Midbrain (tissue), 1 donor: Measurements from ENCODE around the gene PSMB11.

Source experiments
- DNase-seq: peaks from one replicate; lab custom pipeline; 2025; lab: John Stamatoyannopoulos, UW

Gene PSMB11

DNA sequence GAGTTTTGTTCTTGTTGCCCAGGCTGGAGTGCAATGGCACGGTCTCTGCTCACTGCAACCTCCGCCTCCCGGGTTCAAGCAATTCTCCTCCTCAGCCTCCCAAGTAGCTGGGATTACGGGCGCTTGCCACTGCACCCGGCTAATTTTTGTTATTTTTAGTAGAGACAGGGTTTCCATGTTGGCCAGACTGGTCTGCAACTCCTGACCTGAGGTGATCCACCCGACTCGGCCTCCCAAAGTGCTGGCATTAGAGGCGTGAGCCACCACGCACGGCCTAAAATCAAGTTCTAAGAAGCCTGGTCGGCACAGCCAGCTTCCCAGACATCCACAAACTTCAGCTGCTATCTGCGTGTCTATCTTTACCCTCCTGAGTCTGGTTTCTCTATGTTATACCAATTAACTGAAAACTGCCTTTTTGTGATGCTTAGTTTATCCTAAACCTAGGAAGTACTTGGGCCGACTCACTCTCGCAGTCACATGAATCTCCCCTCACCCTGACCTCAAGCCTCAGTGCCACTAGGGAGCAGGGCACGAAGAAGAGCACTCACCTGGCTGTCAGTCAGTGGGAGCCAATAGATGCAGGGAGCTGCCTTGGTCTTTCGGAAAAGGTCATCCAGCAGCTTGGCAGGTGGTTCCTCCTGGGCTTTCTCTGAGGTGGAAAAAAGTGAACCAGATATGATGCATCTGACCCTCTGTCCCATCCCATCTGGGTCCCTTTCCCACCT is 18.7 kb downstream of the PSMB11 start:
- DNase-seq = no peak

DNA sequence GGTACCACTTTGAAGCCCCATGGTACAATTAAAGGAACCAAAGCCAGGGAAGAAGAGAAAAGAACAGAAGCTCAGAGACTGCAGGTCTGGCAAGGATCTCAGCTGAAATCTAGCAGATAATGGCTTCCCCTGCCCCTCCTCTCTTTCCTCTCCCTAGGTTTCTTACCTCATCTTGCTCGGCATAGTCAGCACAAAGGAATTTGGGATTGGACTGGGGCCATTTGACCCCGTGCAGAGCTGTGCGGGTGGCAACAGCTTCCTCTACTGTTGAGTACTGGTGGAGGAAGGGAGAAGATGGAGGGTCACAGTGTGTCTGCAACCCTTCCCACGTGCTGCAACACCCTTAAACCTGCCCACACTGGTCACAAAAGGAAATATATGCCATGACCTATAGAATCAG is 20.0 kb downstream of the PSMB11 start:
- no peak for DNase-seq

DNA sequence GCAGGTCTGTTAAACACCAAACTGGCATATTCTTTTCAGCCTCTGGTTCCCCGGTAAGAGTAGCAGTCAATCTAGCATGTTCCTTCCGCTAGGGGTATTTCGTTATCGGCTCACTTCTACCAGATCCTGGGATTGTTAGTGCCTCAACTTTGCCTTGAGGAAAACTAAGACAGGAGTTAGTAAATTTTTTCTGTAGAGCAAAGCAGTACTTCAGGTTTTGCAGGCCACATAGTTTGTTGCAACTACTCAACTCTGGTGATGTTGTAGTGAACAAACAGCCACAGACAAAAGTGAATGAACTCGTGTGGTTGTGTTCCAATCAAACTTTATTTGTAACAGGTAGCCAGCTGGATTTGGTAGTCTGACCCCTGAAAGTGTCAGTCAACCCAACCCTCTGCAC is 21.6 kb downstream of the PSMB11 start:
- DNase-seq = no peak

DNA sequence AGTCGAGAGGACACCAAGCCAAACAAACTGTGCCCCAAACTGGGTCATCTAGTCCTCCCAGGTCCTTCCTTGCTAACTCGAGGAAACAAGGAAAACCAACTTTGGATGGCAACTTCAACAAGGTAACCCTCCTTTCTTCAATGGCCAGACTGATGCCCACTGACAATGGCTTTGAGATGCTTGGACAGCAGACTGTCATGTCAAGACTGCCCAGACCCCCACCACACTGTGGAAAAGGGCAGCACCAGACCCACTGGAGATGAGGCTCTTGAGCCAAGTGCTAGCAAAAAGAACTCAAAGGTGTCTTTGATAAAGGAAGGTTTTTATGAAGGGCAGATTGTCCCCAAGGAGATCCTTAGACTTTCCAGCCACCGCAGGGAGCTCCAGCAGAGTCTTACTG is 24.4 kb downstream of the PSMB11 start:
- no peak for DNase-seq

DNA sequence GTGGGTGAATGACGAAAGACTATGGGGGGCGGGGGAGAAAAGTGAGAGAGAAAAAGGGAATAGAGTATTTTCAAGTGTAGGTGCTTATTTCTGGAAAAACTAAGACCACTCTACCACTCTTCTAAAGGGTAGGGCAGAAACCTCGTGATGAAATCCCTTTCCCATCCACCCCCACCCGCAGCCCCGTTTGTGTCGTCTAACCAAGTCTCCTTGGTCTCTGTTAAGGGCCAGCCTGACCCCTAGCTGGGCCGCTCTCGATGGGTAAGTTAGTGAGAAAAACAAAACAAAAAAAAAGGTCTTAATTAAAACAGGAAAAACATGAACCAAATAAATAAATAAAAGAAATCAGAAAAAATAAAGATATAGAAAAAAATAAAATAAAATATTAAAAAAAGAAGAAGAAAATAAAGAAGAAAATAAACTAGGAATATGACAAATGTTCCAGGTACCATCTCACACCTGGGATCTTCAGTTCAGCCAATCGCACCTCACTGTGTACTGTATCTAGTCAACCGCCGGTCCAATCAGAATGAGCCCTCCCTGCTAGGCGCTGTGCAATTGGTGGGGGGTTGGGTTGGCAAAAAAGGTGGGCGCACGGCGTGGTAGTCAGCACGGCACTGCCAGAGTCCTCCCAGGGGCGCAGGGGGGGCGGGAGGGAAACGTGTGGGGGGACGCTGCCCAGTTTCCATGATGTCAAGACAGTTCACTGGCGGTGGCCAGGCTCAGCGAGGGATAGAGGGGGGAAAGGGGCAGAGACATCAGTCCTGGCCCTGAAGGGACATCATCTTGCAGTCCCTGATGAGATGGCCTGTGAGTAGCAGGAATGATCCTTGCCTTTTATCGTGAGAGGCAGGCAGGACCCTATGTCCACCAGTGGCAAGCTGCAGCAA is 25.1 kb downstream of the PSMB11 start:
- no peak for DNase-seq

DNA sequence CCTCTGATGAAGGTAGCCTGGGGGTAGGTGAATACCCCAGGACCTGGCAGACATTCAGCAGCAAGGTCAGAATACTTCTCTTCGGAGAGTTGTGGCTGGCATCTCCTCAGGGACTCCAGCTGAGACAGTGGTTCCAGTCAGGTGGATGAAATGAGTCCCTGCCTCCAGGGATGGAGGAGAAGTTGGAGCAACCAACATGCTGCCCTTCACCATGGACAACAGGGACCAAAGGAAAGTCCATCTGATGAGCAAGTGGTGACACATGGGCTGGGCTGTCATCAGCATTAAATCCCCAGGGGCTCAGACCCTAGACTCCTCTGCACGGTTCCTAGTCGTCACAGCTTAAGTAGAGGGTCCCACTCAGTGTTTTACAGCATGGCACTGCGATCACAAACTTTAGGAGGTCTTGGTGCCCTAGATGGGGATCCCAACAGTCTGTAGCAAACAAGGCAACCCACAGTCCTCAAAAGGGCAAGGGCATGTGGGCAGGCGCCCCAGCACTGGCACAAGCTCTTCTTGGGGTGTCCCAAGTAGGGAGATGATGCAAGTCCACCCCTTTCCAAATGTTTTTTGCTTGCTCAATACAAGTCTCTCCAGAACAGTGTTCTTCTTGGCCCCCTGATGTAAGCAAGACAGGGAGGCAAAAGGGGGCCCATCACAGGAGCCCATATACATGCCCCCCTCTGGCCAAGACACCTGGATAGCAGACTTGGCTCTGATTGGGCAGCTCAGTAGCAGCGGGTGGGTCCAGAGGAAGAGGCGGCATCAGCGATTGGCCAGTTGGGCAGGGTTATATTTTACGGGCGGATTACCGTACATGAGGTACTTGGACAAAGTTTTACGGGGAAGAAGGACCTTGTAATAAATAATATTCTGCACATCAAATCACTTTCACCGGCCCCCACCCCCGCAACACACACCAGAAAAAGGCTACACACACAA is 26.1 kb downstream of the PSMB11 start:
- DNase-seq = no peak

DNA sequence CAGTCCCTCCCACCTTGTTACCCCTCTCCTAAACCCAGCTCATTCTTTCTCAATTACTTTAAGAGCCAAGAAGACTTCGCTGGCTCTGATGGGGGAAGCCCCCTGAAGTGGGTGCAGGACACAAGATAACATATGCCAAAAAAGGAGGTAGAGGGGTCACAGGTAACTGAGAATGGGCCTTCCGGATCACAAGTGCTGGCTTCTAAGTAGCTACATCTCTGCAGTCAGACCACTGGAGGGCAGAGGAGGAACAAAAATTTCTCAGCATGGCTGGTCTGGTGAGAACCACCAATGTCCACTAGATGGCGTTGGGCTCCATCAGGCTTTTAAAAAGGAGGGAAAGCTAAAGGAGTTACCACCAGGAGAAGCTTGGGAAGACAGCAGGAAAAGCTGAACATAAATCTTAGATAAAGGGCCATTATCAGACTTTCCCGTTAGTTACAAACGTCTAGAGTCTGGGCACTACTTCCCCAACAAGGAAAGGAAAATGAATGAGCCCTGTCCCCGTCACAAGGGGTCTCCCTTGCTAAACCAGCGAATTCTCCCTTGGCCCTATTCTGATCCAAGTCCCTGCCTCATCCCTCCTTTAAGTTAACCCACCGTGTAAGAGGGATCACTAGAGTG is 26.9 kb downstream of the PSMB11 start:
- DNase-seq = no peak

DNA sequence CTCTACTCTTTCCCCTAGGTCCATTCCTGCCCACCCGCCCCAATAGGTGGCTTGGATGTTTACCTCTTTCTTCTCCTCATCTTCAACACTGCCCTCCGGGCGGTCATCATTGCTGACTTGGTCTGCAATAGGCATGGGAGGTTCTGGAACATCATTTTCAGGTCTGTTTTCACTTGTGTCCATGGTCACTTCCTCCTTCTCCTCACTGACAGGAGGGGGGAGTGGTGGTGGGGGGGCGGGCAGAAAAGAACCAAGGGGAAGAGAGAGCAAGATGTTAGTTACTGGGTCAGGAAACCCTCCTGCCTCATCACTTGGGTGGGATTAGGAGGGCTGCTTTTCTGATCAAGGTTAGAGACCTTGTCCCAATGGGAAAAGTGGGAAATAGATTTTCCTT is 27.4 kb downstream of the PSMB11 start:
- DNase-seq = no peak

DNA sequence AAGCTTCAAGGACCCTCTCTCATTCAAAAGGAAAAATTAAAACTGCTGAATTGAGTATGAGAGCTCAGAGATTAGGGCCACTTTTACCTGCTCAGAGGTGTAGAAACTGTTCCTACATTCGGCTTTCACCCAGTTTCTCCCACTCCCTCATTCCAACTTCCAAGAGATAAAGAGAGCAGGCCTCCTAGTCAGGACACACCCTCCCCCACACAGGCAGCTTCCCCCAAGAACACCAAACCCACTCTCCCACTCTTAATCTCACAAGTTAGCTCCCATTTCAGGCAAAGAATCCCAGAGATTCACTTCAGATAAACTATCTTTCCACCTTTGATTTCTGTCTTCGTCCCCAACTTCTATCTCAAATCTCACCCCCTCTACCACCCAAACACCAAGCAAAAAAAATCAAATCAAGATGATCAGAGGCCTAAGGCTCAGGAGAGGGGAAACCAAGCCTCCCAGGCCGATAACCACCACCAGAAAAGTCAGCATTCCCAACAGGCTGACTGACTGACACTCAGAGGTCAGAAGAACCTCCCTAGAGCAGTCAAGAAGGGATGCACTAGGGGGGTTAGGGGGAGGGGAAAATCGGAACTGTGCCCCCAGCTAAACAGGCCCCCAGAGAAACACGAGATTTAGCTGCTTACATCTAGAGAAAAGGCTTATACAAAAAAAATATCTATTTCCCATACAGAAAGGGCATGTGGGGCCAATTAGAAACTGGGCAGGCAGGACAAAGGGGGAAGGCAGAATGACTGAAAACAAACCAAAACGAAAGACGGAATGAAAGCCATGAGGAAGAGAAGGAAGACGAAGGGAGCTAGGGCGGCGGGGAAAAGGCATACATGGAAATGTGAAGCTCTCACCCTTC is 28.5 kb downstream of the PSMB11 start:
- no peak for DNase-seq

DNA sequence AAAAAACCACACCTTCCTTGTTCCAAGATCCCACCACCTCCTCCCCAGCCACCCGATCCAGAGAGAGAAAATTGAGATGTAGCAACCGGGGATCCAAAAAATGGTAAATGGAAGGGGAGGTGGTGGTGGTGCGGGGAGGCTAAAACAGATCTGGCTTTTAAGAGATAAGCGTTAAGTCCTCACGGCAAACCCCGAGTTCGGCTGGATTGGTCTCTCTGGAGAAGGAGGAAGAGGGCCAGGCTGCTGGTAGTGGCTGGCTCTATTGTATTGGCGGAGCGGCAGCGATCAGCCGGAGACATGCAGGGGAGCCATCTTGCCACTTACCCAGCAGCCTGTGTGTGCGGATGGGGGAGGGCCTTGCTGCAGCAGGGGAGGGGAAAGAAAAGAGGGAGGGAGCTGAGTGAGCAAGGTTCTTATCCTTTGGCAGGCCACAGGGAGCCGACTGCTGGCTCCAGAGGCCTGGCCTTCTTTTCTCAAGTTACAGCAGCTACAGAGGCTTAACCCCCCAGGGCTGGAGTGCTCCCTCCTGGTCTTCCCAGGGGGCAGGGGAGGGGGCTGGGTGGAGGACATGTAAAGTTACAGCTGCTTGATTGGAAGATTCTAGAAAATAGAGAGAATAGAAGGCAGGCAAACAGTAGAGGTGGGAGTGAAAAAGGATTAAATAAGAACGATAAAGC is 29.4 kb downstream of the PSMB11 start:
- no peak for DNase-seq

DNA sequence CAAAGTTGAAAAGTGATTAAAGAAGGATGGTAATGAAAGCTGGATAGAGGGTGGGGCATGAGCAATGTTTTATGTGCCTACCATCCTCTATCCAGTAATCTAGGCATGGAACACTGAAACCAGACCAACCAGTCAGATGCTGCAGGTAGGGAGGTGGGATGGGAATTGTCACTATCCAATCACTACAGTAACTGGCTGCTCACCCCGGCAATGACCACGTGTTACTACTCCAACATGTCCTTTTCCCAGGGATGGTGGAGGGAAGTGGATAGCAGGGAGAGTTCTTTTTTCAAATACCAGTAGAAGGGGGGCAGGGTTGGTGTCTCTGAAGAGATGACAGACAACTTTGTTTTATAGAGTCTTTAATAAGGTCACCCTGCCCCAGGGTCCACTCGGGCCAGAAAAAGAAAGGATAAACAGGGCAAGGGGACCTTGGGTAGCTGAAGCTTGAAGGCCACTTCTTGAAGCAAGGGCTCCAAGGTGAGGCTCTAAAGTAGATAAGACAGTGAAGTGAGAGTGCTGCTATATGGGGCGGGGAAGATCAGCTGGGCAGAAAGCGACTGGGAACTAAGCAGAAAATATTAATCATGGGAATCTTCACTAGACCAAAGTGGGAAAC is 30.0 kb downstream of the PSMB11 start:
- DNase-seq = no peak

DNA sequence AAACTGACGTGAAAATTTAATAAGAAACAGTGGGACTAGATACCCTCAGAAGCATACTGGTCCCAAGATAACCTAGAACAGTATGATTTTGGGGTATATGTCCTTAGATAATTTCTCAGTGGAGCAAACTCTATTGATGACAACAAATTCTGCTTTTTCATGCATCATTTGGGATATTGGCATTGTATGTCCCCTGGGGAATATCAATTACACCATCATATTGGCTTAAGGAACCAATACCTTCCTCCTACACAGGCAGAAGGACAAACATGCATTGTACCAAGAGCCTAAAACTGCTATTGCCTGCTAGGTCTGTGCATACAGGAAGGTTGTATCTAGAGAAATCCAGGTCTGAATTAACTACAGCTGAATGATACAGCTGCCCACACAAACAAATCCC is 32.9 kb downstream of the PSMB11 start:
- no peak for DNase-seq

DNA sequence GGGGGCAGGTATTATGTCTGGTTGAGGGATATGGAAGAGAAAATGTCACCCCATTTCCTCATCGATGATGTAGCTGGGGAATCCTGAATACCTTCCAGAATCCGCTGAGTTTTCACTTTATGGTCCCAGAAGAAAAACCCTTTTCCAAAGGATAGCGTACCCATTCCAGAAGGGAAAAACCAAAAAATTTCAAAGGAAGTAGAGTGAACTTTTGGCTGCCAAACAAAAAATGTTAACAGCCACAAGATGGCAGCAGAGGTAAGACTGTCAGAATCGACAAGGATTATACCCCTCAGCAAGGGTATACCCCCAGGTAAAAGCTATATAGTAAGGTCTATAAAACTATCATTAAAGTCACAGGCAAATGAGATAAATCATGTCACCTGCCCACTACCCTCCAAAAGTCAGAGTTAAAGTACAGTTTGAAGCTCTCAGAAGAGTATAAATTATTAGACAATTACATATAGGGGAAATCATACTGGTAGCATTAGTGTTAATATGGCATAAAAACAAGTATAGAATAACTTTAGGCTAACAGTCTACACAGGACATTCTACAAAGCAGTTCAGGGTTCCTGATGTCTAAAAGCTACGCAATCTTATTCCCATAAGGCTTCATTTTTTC is 34.9 kb downstream of the PSMB11 start:
- DNase-seq = no peak

DNA sequence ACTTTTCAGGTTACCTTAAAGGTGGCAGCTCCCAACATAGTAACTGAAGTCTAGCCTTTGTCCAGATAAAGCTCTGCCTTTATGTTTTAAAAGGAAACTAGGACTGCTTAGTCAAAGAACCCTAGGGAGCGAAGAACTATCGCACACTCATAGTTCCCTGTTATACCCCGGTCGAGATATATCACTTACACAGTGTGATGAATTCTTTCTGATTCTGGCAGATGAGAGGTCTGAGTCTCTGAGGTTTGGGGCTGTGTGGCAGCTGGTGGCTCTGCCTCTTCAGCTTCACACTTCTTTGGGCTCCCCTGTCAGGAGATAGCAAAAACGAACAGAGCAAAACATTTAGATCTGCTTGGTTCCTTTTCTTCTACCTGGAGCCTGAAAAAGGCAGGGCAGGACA is 36.0 kb downstream of the PSMB11 start:
- DNase-seq = no peak

DNA sequence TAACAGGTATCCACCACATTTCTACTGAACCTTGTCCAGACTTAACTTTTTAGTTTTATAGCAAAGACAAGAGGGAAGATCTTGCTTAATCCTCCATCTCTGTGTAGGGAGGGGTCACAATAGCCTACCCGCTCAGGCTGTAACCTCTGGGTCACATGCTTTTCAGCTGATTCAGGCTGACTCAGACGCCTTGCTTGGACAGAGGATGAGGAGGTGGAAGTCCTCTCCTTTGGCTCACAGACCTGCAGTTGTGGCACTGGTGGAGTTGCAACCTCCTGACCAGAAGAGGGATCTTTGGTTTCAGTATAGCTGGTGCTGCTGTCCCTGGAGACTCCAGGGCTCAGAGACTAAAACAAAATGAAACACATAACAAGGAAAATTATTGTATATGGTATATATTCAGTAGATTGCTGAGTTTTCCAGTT is 36.7 kb downstream of the PSMB11 start:
- no peak for DNase-seq

DNA sequence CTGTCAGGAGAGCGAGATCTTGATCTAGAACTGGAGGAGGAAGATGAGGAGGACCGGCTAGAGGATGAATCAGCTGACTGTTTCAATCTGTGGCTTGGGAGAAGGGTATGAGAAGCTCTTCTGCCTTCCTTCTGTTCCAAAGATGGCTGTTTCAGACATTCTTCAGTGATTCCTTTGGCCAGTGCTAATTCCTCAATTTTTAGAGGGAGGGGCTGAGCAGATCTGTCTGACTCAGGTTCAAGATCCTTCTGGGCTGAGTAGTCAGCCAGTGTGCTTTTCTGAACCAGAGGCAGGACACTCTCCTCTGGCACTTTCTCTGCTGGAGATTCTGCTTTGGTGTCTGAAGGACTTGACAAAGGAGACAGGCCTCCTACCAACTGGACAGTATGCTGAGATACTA is 37.7 kb downstream of the PSMB11 start:
- no peak for DNase-seq

DNA sequence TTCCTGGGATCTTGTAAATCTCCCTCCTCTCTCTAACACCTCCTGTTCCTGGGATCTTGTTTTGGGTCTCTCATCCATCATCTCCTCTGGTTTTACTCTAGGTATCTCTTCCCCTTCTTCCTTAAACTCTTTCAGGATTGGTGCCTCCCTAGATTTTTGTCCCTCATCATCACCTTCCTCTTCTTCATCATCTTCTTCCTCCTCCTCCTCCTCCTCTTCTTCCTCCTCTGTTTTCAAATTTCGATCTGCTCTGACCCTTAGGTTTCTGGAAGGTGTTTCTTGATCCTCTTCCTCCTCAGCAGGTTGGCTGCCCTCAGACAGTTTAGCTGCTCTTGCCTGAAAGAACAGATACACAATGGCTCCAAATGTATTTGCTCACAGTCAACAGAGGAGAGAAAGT is 38.5 kb downstream of the PSMB11 start:
- DNase-seq = no peak

DNA sequence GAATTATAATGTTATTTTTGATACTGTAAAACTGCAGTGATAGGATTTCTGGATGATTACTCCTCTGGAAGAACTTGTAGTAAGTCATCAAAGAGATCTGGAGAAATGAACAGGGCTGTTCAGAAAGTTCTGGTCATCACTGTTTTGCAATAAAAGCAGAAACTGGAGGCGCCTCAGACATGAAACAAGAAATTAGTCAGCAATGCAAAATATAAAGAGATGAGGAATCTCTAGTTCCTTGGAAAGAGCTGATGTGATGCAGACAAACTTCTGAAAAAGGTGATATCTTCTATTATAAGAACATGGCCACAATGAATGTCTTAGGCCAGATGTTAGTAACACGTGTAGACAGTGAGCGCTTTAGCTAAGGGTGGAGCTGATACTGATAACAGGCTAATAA is 43.4 kb downstream of the PSMB11 start:
- no peak for DNase-seq

DNA sequence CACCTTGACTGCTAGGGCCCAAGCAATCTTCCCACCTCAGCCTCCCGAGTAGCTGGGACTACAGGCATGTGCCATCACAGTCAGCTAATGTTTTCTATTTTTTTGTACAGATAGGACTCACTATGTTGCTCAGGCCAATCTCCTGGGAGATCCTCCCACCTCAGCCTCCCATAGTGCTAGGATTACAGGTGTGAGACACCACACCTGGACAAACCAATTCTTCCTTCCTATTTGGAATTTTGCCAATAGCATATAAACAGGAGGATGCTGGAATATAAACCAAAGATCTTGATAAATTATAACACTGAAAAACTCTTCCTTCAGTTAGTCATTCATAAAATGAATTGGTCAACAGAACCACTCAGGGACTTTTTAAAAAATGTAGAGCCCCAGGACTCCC is 44.6 kb downstream of the PSMB11 start:
- no peak for DNase-seq
